ENCODE measurements around the gene TEX53. TPM values are rescaled to one million over a fixed set of nuclear protein-coding genes. Genes with fewer than 3 reads are reported as not detected.

Gene TEX53
- total RNA-seq, 1 experiment from 2014 or later = not detected

DNA sequence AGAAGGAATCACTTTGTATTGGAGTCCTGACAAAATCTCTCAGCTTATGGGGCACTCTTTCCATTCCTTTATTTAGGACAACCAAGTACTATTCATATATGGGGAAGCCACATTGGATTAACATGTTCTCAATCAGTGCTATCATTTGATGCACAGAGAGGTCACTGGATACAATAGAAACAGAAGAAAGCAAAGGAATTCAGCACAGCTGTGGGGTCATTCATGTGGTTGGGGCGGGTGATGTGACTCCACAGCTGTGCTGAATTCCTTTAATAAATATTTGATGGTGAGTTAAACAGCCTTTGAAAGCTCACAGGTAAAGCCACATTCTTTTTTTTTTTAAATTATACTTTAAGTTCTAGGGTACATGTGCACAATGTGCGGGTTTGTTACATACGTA, 25.2 kb upstream of the TEX53 start:
- TF ChIP-seq SIN3A (IDR thresholded peaks at IDR 0.05; ENCODE audit: low read depth) (no peak), CEBPB (IDR thresholded peaks at IDR 0.05; ENCODE audit: low read depth) (no peak)

DNA sequence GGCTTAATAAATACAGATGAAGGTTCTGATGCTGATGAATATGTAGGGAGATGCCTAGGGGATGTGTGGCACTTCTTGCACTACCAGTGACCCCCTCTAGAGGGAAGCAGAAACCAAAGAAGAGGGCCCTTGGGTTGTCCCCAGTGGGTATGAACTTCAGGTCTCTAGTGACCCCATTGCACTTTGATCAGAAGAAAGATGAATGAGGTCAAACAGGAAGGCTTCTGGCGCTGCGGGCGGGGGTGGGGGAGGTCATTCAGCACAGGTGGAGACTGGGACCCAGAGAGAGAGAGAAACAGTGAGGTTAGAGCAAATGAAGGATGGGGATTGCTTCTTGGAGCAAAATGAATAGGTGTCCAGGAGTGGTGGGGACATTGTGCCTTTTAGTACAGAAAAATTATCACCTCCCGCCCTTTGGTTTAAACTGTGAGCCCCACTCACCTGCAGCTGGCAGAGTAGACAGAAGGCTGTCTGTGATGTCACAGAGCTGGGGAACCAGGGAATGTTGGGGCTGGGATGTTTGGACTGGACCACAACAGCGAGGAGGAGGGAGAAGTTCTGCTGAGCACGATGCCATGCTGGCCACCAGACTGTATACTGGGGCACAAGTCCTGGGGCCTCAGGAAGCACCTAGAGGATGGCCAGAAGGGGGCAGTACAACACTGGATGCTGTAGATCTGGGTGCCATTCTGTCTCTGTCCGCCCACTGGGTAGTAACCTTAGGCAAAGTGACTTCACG, 24.2 kb upstream of the TEX53 start, which contains the start of gene TEX48:
TEX48 (minus strand) TSS at position 599 of the 739 bp plus-strand sequence. CDS start 10,469 bp downstream, outside the sequence.
- Histone ChIP-seq H3K4me3 (replicated peaks in 1 of 2; ENCODE audit: low read depth in 1 of 2, low read length in 2 of 2) (no peak within 1 kb of the TSS), H3K9ac (ENCODE audit: low read length) (no peak within 1 kb of the TSS), H3K9me2 (ENCODE audit: insufficient read depth) (no peaks in the 10 kb centered on the region), H2AFZ (ENCODE audit: low read depth, low read length, poor library complexity, severe bottlenecking) (peak within 1 kb of the TSS; percentile 95), H4K20me1 (ENCODE audit: insufficient read depth) (no peaks in the 10 kb centered on the region), H3K36me3 (ENCODE audit: control insufficient read depth in 1 of 2, insufficient read depth in 2 of 2, low read length in 2 of 2) (no peaks in the 10 kb centered on the region), H3K4me2 (ENCODE audit: low read length) (peak within 1 kb of the TSS; percentile 57; the same call in 1 of the 2 replicates), H3K79me2 (ENCODE audit: insufficient read depth, low read length) (no peaks in the 10 kb centered on the region), H3K4me1 (ENCODE audit: control insufficient read depth in 1 of 2, insufficient read depth in 2 of 2, low read length in 2 of 2) (peaks cover 13 to 22% of the 10 kb centered on the region in 2 experiments; a peak in 3 of 4 replicates), H3K27ac (ENCODE audit: low read depth, low read length) (no peak within 1 kb of the TSS), H3K27me3 (ENCODE audit: insufficient read depth, low read length) (no peaks in the 10 kb centered on the region), H3K9me3 (ENCODE audit: control insufficient read depth in 1 of 2, insufficient read depth in 1 of 2, low read depth in 1 of 2, low read length in 2 of 2) (no peaks in the 10 kb centered on the region)
- DNase-seq (ENCODE audit: low read depth, low spot score) (peak; percentile 78), ATAC-seq (peak; percentile 93)
- ChIA-PET POLR2A (no interaction called here), RAD21 (ENCODE audit: low non-redundant PET in 1 of 2, low total read pairs in 2 of 2, uncharacterized antibody in 2 of 2, unreplicated experiment in 2 of 2) (interaction anchor here (0.7 to 1.8 kb wide), 3 partner anchors 9 to 229 kb away, joined by 3 to 6 read pairs (median 5); no protein-coding TSS in a partner anchor), CTCF (interaction anchor here (0.7 to 7.8 kb wide), 16 partner anchors 9 to 938 kb away, joined by 3 to 132 read pairs (median 6); partner anchors contain the start of gene TNC)
- TF ChIP-seq RAD21 (IDR thresholded peaks at IDR 0.05; ENCODE audit: low read depth) (peak; percentile 91), SIN3A (IDR thresholded peaks at IDR 0.05; ENCODE audit: low read depth) (no peak), SP1 (IDR thresholded peaks at IDR 0.05; ENCODE audit: low read depth) (no peak), EZH2 (IDR thresholded peaks at IDR 0.05) (no peak), YY1 (IDR thresholded peaks at IDR 0.05; ENCODE audit: extremely low read depth, insufficient replicate concordance, low read depth, low read length) (peak; percentile 29), TCF7L2 (IDR thresholded peaks at IDR 0.05; ENCODE audit: borderline replicate concordance, extremely low read depth, insufficient read depth, insufficient read length) (no peak), ELF1 (IDR thresholded peaks at IDR 0.05; ENCODE audit: borderline replicate concordance, low read depth) (no peak)
- TF ChIP-seq, protein P1, sequence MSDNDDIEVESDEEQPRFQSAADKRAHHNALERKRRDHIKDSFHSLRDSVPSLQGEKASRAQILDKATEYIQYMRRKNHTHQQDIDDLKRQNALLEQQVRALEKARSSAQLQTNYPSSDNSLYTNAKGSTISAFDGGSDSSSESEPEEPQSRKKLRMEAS (IDR thresholded peaks at IDR 0.05) = peak; percentile 12; the same call in 1 of the 2 replicates
- TF ChIP-seq, protein P2, sequence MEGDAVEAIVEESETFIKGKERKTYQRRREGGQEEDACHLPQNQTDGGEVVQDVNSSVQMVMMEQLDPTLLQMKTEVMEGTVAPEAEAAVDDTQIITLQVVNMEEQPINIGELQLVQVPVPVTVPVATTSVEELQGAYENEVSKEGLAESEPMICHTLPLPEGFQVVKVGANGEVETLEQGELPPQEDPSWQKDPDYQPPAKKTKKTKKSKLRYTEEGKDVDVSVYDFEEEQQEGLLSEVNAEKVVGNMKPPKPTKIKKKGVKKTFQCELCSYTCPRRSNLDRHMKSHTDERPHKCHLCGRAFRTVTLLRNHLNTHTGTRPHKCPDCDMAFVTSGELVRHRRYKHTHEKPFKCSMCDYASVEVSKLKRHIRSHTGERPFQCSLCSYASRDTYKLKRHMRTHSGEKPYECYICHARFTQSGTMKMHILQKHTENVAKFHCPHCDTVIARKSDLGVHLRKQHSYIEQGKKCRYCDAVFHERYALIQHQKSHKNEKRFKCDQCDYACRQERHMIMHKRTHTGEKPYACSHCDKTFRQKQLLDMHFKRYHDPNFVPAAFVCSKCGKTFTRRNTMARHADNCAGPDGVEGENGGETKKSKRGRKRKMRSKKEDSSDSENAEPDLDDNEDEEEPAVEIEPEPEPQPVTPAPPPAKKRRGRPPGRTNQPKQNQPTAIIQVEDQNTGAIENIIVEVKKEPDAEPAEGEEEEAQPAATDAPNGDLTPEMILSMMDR (IDR thresholded peaks at IDR 0.05 in 2 of 3, conservative IDR thresholded peaks at IDR 0.05 in 1 of 3; ENCODE audit: borderline replicate concordance in 1 of 3, insufficient read depth in 1 of 3, low read depth in 2 of 3, low read length in 2 of 3) = peak; percentile 79 to 90 (median 83)
- TF ChIP-seq, protein P3, sequence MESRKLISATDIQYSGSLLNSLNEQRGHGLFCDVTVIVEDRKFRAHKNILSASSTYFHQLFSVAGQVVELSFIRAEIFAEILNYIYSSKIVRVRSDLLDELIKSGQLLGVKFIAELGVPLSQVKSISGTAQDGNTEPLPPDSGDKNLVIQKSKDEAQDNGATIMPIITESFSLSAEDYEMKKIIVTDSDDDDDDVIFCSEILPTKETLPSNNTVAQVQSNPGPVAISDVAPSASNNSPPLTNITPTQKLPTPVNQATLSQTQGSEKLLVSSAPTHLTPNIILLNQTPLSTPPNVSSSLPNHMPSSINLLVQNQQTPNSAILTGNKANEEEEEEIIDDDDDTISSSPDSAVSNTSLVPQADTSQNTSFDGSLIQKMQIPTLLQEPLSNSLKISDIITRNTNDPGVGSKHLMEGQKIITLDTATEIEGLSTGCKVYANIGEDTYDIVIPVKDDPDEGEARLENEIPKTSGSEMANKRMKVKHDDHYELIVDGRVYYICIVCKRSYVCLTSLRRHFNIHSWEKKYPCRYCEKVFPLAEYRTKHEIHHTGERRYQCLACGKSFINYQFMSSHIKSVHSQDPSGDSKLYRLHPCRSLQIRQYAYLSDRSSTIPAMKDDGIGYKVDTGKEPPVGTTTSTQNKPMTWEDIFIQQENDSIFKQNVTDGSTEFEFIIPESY (IDR thresholded peaks at IDR 0.05; ENCODE audit: extremely low read depth, insufficient replicate concordance, low read length) = no peak
- no TSS peak for BruUV-seq (replicated peaks)
- intact Hi-C loops (cut with micrococcal nuclease) = loop anchor here (1.0 to 5.0 kb wide), 5 partner anchors 57 to 841 kb away; no protein-coding TSS in a partner anchor

More for the DNA sequence above, 25.2 kb upstream of the TEX53 start:
- Histone ChIP-seq H3K4me3 (replicated peaks in 1 of 2; ENCODE audit: low read depth in 1 of 2, low read length in 2 of 2) (no peak overlapping the region), H4K20me1 (ENCODE audit: insufficient read depth) (no peaks in the 10 kb centered on the region), H3K9me2 (ENCODE audit: insufficient read depth) (no peaks in the 10 kb centered on the region), H3K4me2 (ENCODE audit: low read length) (no peak overlapping the region), H3K27ac (ENCODE audit: low read depth, low read length) (no peak overlapping the region), H3K4me1 (ENCODE audit: control insufficient read depth in 1 of 2, insufficient read depth in 2 of 2, low read length in 2 of 2) (peaks cover 4 to 11% of the 10 kb centered on the region in 2 experiments; a peak in 3 of 4 replicates), H3K9ac (ENCODE audit: low read length) (no peak overlapping the region), H2AFZ (ENCODE audit: low read depth, low read length, poor library complexity, severe bottlenecking) (no peak overlapping the region), H3K79me2 (ENCODE audit: insufficient read depth, low read length) (no peaks in the 10 kb centered on the region), H3K36me3 (ENCODE audit: control insufficient read depth in 1 of 2, insufficient read depth in 2 of 2, low read length in 2 of 2) (no peaks in the 10 kb centered on the region), H3K27me3 (ENCODE audit: insufficient read depth, low read length) (no peaks in the 10 kb centered on the region), H3K9me3 (ENCODE audit: control insufficient read depth in 1 of 2, insufficient read depth in 1 of 2, low read depth in 1 of 2, low read length in 2 of 2) (no peaks in the 10 kb centered on the region)
- no TSS peak for BruUV-seq (replicated peaks)
- no peak for DNase-seq (ENCODE audit: low read depth, low spot score)
- ATAC-seq = no peak
- RAD21 ChIA-PET (ENCODE audit: low non-redundant PET in 1 of 2, low total read pairs in 2 of 2, uncharacterized antibody in 2 of 2, unreplicated experiment in 2 of 2) = interaction anchor here in 1 of 2 experiments (0.6 kb wide), 1 partner anchor 284 kb away, joined by 3 read pairs; no protein-coding TSS in a partner anchor
- intact Hi-C loops (cut with micrococcal nuclease) = loop anchor here (1.0 to 5.0 kb wide), 3 partner anchors 56 to 839 kb away; no protein-coding TSS in a partner anchor
- CTCF ChIA-PET = interaction anchor here (1.1 to 7.8 kb wide), 7 partner anchors 9 to 331 kb away, joined by 3 to 132 read pairs (median 11); no protein-coding TSS in a partner anchor
- POLR2A ChIA-PET = no interaction called here
